OCI-LY7 (cell line): ENCODE results near the gene ADAMTS2.

Experiments
- EZH2phosphoT487 ChIP-seq: fragments of 200-600 bp; sonication (generic); IDR thresholded peaks from 2 replicates; pipeline ENCODE4 v1.6.1; 2018; ENCODE audit warnings: low read depth, borderline replicate concordance, mild to moderate bottlenecking, mixed run types, antibody characterized with exemption, low read length, moderate library complexity, mixed read lengths
- TF ChIP-seq, protein P1 (sequence below): fragments of 200-600 bp; sonication (generic); conservative IDR thresholded peaks from 2 replicates; pipeline ENCODE4 v1.5.1; 2014; ENCODE audit warnings: mild to moderate bottlenecking, antibody characterized with exemption, low read length, moderate library complexity, mixed read lengths

DNA sequence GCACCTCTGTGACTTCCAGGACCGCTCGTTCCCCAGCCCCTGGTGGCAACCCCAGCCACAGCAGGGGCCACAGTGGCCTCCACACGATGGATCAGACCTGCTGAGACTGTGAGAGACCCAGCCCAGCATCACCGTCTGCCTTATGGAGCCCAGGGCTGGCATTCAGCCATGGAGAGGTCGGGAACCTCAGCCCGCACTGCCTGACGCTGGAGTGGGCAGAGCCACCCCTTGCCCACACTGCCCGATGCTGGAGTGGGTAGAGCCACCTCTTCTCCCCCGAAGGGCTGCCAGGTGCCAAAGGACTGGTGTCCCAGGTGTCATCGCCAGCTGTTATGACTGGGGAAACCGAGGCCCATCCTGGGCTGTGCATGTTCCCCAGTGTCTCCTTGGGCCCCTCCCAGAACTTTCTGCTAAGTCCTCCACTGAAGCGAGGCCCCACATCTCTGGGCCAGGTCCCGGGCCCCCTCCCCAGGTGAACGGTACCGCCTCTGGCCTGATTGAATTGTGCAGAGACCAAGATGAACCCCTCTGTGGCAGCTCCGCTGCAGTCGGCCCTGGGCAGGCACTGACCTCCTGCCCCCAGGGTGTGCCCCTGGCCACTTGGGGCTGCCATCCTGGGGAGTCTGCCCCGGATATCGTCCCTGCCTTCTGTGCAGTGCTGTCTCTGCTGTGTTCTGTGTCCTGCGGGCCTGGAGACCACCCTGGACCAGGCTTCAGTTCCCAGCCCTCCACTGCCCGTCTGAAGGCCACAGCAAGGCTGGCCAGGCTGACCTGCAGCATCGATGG lies 137.1 kb downstream of the ADAMTS2 start:
- TF ChIP-seq, protein P1, sequence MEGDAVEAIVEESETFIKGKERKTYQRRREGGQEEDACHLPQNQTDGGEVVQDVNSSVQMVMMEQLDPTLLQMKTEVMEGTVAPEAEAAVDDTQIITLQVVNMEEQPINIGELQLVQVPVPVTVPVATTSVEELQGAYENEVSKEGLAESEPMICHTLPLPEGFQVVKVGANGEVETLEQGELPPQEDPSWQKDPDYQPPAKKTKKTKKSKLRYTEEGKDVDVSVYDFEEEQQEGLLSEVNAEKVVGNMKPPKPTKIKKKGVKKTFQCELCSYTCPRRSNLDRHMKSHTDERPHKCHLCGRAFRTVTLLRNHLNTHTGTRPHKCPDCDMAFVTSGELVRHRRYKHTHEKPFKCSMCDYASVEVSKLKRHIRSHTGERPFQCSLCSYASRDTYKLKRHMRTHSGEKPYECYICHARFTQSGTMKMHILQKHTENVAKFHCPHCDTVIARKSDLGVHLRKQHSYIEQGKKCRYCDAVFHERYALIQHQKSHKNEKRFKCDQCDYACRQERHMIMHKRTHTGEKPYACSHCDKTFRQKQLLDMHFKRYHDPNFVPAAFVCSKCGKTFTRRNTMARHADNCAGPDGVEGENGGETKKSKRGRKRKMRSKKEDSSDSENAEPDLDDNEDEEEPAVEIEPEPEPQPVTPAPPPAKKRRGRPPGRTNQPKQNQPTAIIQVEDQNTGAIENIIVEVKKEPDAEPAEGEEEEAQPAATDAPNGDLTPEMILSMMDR, result no peak
- no peak for TF ChIP-seq EZH2phosphoT487
